Activated CD4-positive, alpha-beta T cell treated with anti-CD3 and anti-CD28 coated beads, Interleukin-2, amount 50 U/mL, for 24 hours (primary cell): Measurements from ENCODE around the gene GCG.

Experiments used
- DNase-seq, 2 donors: peaks; one replicate each; pipeline ENCODE4 v3.0.0-alpha.2; 2020; ENCODE audit warnings: low read depth in 1 of 2, low spot score in 1 of 2

The GCG gene

GRCh38 chr2:162103443-162104009, 48.5 kb downstream of the GCG start:
- DNase-seq = no peak

DNA sequence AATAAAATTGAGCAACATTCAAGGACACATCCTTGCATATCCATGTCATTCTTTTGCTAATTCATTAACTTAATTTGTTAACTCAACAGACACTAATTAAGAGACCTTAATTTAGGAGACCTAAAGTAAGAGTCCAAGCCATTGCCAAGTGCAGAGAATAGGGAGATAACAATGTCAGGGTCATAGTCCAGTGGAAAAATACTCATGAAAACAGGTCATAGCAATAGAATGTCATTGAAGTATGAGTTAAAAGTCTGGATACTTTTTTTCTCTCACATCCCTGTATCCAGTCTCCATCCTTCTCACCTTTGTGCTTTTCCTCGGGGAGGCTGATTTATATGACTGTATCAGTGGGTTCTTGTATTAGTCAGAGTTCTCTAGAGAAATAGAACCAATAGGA, 51.5 kb downstream of the GCG start:
- DNase-seq = no peak

- DNase-seq = no peak
Observed at GRCh38 chr2:162099836-162100235, 52.2 kb downstream of the GCG start.
